ENCODE data around the gene CDC40. TPM values are rescaled to one million over a fixed set of nuclear protein-coding genes. Genes with fewer than 3 reads are reported as not detected.

The CDC40 gene
- total RNA-seq, 1 experiment from 2014 or later = 16.8 TPM

- H3K36me3 Mint-ChIP-seq (ENCODE audit: insufficient read depth, unreplicated experiment) = peaks cover 18% of the 10 kb centered on the region
- BruUV-seq (replicated peaks) = no TSS peak
- CTCF ChIA-PET = interaction anchor here (0.6 kb wide), 3 partner anchors 21 to 1104 kb away, joined by 3 read pairs; partner anchors contain the start of gene SESN1
- POLR2A ChIA-PET = interaction anchor here (2.0 kb wide), 1 partner anchor 19 kb away, joined by 7 read pairs; the partner anchor contains the start of genes CDC40 and WASF1
- H3K27me3 Mint-ChIP-seq (ENCODE audit: insufficient read depth, unreplicated experiment) = no peaks in the 10 kb centered on the region
- no peak for DNase-seq (ENCODE audit: unreplicated experiment)
- no peaks in the 10 kb centered on the region for H3K4me1 Mint-ChIP-seq (ENCODE audit: insufficient read depth, unreplicated experiment)
- no peak overlapping the region for H3K4me3 Mint-ChIP-seq (ENCODE audit: unreplicated experiment)
- intact Hi-C loops (cut with micrococcal nuclease) = no loop called here
- H3K27ac Mint-ChIP-seq (ENCODE audit: low read depth, unreplicated experiment) = no peak overlapping the region
- no peaks in the 10 kb centered on the region for H3K9me3 Mint-ChIP-seq (ENCODE audit: unreplicated experiment)
- TF ChIP-seq CTCF (IDR thresholded peaks at IDR 0.05; ENCODE audit: unreplicated experiment) = no peak
These were observed 18.3 kb downstream of the CDC40 start for GRCh38 chr6:110198561-110198960.

GRCh38 chr6:110201151-110201884, 21.1 kb downstream of the CDC40 start:
- Mint-ChIP-seq H3K4me1 (ENCODE audit: insufficient read depth, unreplicated experiment) (no peaks in the 10 kb centered on the region), H3K27me3 (ENCODE audit: insufficient read depth, unreplicated experiment) (no peaks in the 10 kb centered on the region), H3K27ac (ENCODE audit: low read depth, unreplicated experiment) (no peak overlapping the region), H3K9me3 (ENCODE audit: unreplicated experiment) (no peaks in the 10 kb centered on the region), H3K4me3 (ENCODE audit: unreplicated experiment) (no peak overlapping the region), H3K36me3 (ENCODE audit: insufficient read depth, unreplicated experiment) (peaks cover 7% of the 10 kb centered on the region)
- ChIA-PET CTCF (interaction anchor here (0.6 to 0.7 kb wide), 3 partner anchors 88 to 293 kb away, joined by 3 to 5 read pairs (median 3); no protein-coding TSS in a partner anchor), POLR2A (interaction anchor here (0.7 kb wide), 1 partner anchor 1589 kb away, joined by 3 read pairs; no protein-coding TSS in a partner anchor)
- no peak for TF ChIP-seq CTCF (IDR thresholded peaks at IDR 0.05; ENCODE audit: unreplicated experiment)
- no TSS peak for BruUV-seq (replicated peaks)
- no peak for DNase-seq (ENCODE audit: unreplicated experiment)
- intact Hi-C loops (cut with micrococcal nuclease) = no loop called here

- intact Hi-C loops (cut with micrococcal nuclease) = no loop called here
These were observed 27.4 kb downstream of the CDC40 start for GRCh38 chr6:110207652-110208051.

More at GRCh38 chr6:110207652-110208051, 27.4 kb downstream of the CDC40 start:
- H3K4me1 Mint-ChIP-seq (ENCODE audit: insufficient read depth, unreplicated experiment) = no peaks in the 10 kb centered on the region
- DNase-seq (ENCODE audit: unreplicated experiment) = no peak
- H3K27ac Mint-ChIP-seq (ENCODE audit: low read depth, unreplicated experiment) = no peak overlapping the region
- POLR2A ChIA-PET = interaction anchor here (0.5 to 2.5 kb wide), 2 partner anchors 28 to 509 kb away, joined by 4 to 10 read pairs; partner anchors contain the start of genes CDC40 and WASF1
- CTCF ChIA-PET = interaction anchor here (0.6 to 1.5 kb wide), 2 partner anchors 183 to 185 kb away, joined by 4 read pairs; no protein-coding TSS in a partner anchor
- no peak overlapping the region for H3K4me3 Mint-ChIP-seq (ENCODE audit: unreplicated experiment)
- no TSS peak for BruUV-seq (replicated peaks)
- H3K9me3 Mint-ChIP-seq (ENCODE audit: unreplicated experiment) = no peaks in the 10 kb centered on the region
- TF ChIP-seq CTCF (IDR thresholded peaks at IDR 0.05; ENCODE audit: unreplicated experiment) = no peak
- H3K27me3 Mint-ChIP-seq (ENCODE audit: insufficient read depth, unreplicated experiment) = no peaks in the 10 kb centered on the region
- H3K36me3 Mint-ChIP-seq (ENCODE audit: insufficient read depth, unreplicated experiment) = peaks cover 38% of the 10 kb centered on the region

Data from MCF 10A (cell line).